H9 (cell line): ENCODE results near the gene DACT2. TPM values are rescaled to one million over a fixed set of nuclear protein-coding genes. Genes with fewer than 3 reads are reported as not detected.

Source experiments
- DNase-seq: peaks from one replicate; pipeline ENCODE4 v3.0.0-alpha.2; 2017
- H2AFZ ChIP-seq: one replicate; pipeline ENCODE4 v1.6.1; 2013; ENCODE audit warnings: mild to moderate bottlenecking, low read length, control low read depth, moderate library complexity
- H2AK5ac ChIP-seq: 2 replicates; pipeline ENCODE4 v1.6.1; 2013; ENCODE audit warnings: low read length, control low read depth, mixed read lengths; ENCODE audit not compliant: insufficient read length
- H2BK120ac ChIP-seq: one replicate; pipeline ENCODE4 v1.6.1; 2013; ENCODE audit warnings: low read depth, mild to moderate bottlenecking, low read length, control low read depth, inconsistent platforms; ENCODE audit not compliant: poor library complexity, severe bottlenecking
- H2BK12ac ChIP-seq: 2 replicates; pipeline ENCODE4 v1.6.1; 2013; ENCODE audit warnings: low read length, control low read depth, mixed read lengths, low read depth; ENCODE audit not compliant: insufficient read length
- H2BK15ac ChIP-seq: 2 replicates; pipeline ENCODE4 v1.6.1; 2013; ENCODE audit warnings: low read depth, low read length, control low read depth
- H2BK20ac ChIP-seq: one replicate; pipeline ENCODE4 v1.6.1; 2013; ENCODE audit warnings: low read depth, mild to moderate bottlenecking, low read length, control low read depth, inconsistent platforms; ENCODE audit not compliant: poor library complexity, severe bottlenecking
- H2BK5ac ChIP-seq: 2 replicates; pipeline ENCODE4 v1.6.1; 2013; ENCODE audit warnings: low read length, control low read depth, mixed read lengths; ENCODE audit not compliant: insufficient read length
- H3K14ac ChIP-seq: 2 replicates; pipeline ENCODE4 v1.6.1; 2013; ENCODE audit warnings: low read length, control low read depth; ENCODE audit not compliant: insufficient read depth
- H3K18ac ChIP-seq: 2 replicates; pipeline ENCODE4 v1.6.1; 2013; ENCODE audit warnings: low read depth, mild to moderate bottlenecking, mixed read lengths, low read length, control low read depth; ENCODE audit not compliant: insufficient read length
- H3K23ac ChIP-seq: 2 replicates; pipeline ENCODE4 v1.6.1; 2013; ENCODE audit warnings: low read length, control low read depth, mixed read lengths, low read depth; ENCODE audit not compliant: insufficient read length
- H3K23me2 ChIP-seq: 2 replicates; pipeline ENCODE4 v1.6.1; 2013; ENCODE audit warnings: low read depth, mild to moderate bottlenecking, mixed read lengths, low read length, control low read depth; ENCODE audit not compliant: insufficient read length, poor library complexity, severe bottlenecking
- H3K27ac ChIP-seq: 2 replicates; pipeline ENCODE4 v1.5.1; 2013; ENCODE audit warnings: low read length, control low read depth, mixed read lengths, low read depth; ENCODE audit not compliant: insufficient read length
- H3K27me3 ChIP-seq: 2 replicates; pipeline ENCODE4 v1.6.1; 2013; ENCODE audit warnings: low read length, control low read depth, inconsistent platforms; ENCODE audit not compliant: insufficient read depth
- H3K4ac ChIP-seq: 2 replicates; pipeline ENCODE4 v1.6.1; 2013; ENCODE audit warnings: low read depth, mild to moderate bottlenecking, control low read depth, inconsistent platforms, low read length, moderate library complexity
- H3K4me1 ChIP-seq: 2 replicates; pipeline ENCODE4 v1.6.1; 2013; ENCODE audit warnings: low read length, control low read depth, inconsistent platforms; ENCODE audit not compliant: insufficient read depth
- H3K4me2 ChIP-seq: 2 replicates; pipeline ENCODE4 v1.6.1; 2013; ENCODE audit warnings: low read length, control low read depth, mixed read lengths; ENCODE audit not compliant: insufficient read length, insufficient read depth
- H3K56ac ChIP-seq: 2 replicates; pipeline ENCODE4 v1.6.1; 2013; ENCODE audit warnings: low read depth, mild to moderate bottlenecking, mixed read lengths, low read length, control low read depth; ENCODE audit not compliant: insufficient read length
- H3K79me1 ChIP-seq: 2 replicates; pipeline ENCODE4 v1.6.1; 2013; ENCODE audit warnings: low read depth, mild to moderate bottlenecking, moderate library complexity, low read length, control low read depth, inconsistent platforms; ENCODE audit not compliant: insufficient read depth, poor library complexity, severe bottlenecking
- H3K79me2 ChIP-seq: 2 replicates; pipeline ENCODE4 v1.6.1; 2013; ENCODE audit warnings: low read length, control low read depth, inconsistent platforms; ENCODE audit not compliant: insufficient read depth
- H3K9ac ChIP-seq: 2 replicates; pipeline ENCODE4 v1.6.1; 2013; ENCODE audit warnings: low read length, control low read depth, mixed read lengths; ENCODE audit not compliant: insufficient read length; ENCODE audit errors: extremely low read depth
- H3K9me3 ChIP-seq: one replicate; pipeline ENCODE4 v1.6.1; 2013; ENCODE audit warnings: low read depth, low read length, inconsistent platforms; ENCODE audit not compliant: control insufficient read depth
- H3T11ph ChIP-seq: one replicate; pipeline ENCODE4 v1.6.1; 2013; ENCODE audit warnings: mild to moderate bottlenecking, low read length, control low read depth, inconsistent platforms
- H4K20me1 ChIP-seq: one replicate; pipeline ENCODE4 v1.6.1; 2013; ENCODE audit not compliant: control insufficient read depth, insufficient read length, insufficient read depth
- H4K5ac ChIP-seq: 2 replicates; pipeline ENCODE4 v1.6.1; 2013; ENCODE audit warnings: low read depth, mild to moderate bottlenecking, mixed read lengths, low read length, control low read depth; ENCODE audit not compliant: insufficient read length
- H4K8ac ChIP-seq: replicated peaks from 2 replicates; pipeline ENCODE4 v1.6.1; 2013; ENCODE audit warnings: low read length, control low read depth, mixed read lengths, low read depth; ENCODE audit not compliant: insufficient read length
- H4K91ac ChIP-seq: 2 replicates; pipeline ENCODE4 v1.6.1; 2013; ENCODE audit warnings: low read depth, mild to moderate bottlenecking, moderate library complexity, mixed read lengths, low read length, control low read depth; ENCODE audit not compliant: insufficient read length
- H3K27ac Mint-ChIP-seq, 3 experiments: 2 replicates in 2 of 3; 3 replicates in 1 of 3; pipeline ENCODE4 v1.8.0; 2020 to 2021; ENCODE audit warnings: mixed read lengths in 3 of 3, mild to moderate bottlenecking in 1 of 3, moderate library complexity in 1 of 3
- H3K27me3 Mint-ChIP-seq: 2 replicates; pipeline ENCODE4 v1.8.0; 2021; ENCODE audit warnings: low read depth, mild to moderate bottlenecking, moderate library complexity, mixed read lengths
- H3K36me3 Mint-ChIP-seq, 3 experiments: 2 replicates in 2 of 3; 3 replicates in 1 of 3; pipeline ENCODE4 v1.8.0; 2020 to 2021; ENCODE audit warnings: low read depth in 3 of 3, mixed read lengths in 3 of 3; ENCODE audit not compliant: insufficient read depth in 1 of 3
- H3K4me1 Mint-ChIP-seq, 2 experiments: 2 replicates each; pipeline ENCODE4 v1.8.0; 2020; ENCODE audit warnings: mixed read lengths in 2 of 2
- H3K4me3 Mint-ChIP-seq, 2 experiments: 2 replicates in 1 of 2; 3 replicates in 1 of 2; pipeline ENCODE4 v1.8.0; 2020 to 2021; ENCODE audit warnings: mild to moderate bottlenecking in 2 of 2, mixed read lengths in 2 of 2, moderate library complexity in 1 of 2
- H3K9me3 Mint-ChIP-seq, 2 experiments: 2 replicates in 1 of 2; 3 replicates in 1 of 2; pipeline ENCODE4 v1.8.0; 2020; ENCODE audit warnings: mild to moderate bottlenecking in 2 of 2, mixed read lengths in 2 of 2, moderate library complexity in 1 of 2
- WGBS: extraction: QIAGEN DNeasy Blood & Tissue Kit; methylation state at CpG from one replicate; pipeline ENCODE4 v1.1.7; 2013; ENCODE audit warnings: missing lambda C conversion rate, low lambda C conversion rate, mixed read lengths; ENCODE audit not compliant: insufficient read length; ENCODE audit errors: extremely low coverage; 5-methylcytosine and 5-hydroxymethylcytosine counted together
- total RNA-seq: library from RNA; stranded (reverse); gene quantifications from 2 replicates; pipeline ENCODE4 v1.2.1, GENCODE V29; 2021
- TF ChIP-seq, protein P1 (sequence below): fragments of 200-600 bp; sonication (generic); conservative IDR thresholded peaks from 3 replicates; pipeline ENCODE4 v1.8.0; 2021; ENCODE audit warnings: antibody characterized with exemption, mild to moderate bottlenecking

Gene DACT2
- total RNA-seq, 1 experiment from 2014 or later, result 1.8 TPM

DNA sequence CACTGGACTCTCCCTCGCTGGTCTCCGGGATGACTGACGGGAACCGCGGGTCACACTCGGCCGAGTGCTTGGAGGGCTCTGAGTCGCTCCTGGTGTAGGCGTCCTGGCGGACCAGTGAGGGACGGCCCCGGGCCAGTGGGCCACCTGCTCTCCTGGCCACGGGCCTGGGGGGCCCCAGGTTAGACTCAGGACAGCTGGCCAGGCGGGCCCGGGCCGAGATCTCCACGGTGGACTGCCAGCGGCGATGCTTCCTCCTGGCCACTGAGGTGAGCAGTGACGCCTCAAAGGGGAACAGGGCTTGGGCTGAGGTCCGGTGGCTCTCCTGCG, 11.9 kb downstream of the DACT2 start:
- Histone ChIP-seq H2BK120ac (no peak overlapping the region), H3K79me2 (no peaks in the 10 kb centered on the region), H2BK12ac (no peak overlapping the region), H3K4ac (no peak overlapping the region), H3K4me1 (peaks cover 3% of the 10 kb centered on the region; the same call in 1 of the 2 replicates), H4K5ac (no peak overlapping the region), H3K23me2 (no peaks in the 10 kb centered on the region), H3K4me2 (no peak overlapping the region), H3K14ac (no peak overlapping the region), H2BK5ac (no peak overlapping the region), H4K91ac (no peak overlapping the region), H3K27ac (no peak overlapping the region), H3T11ph (no peak overlapping the region), H4K8ac (no peak overlapping the region), H2AFZ (no peak overlapping the region), H3K27me3 (no peaks in the 10 kb centered on the region), H4K20me1 (no peaks in the 10 kb centered on the region), H2BK15ac (no peak overlapping the region), H3K9ac (no peak overlapping the region), H3K9me3 (no peaks in the 10 kb centered on the region), H3K79me1 (no peaks in the 10 kb centered on the region), H3K18ac (no peak overlapping the region), H2AK5ac (no peak overlapping the region), H3K56ac (no peak overlapping the region), H2BK20ac (no peak overlapping the region), H3K23ac (no peak overlapping the region)
- peaks cover 33% of the 10 kb centered on the region for H3K27me3 Mint-ChIP-seq
- peaks cover 0 to 11% (median 11%) of the 10 kb centered on the region in 3 experiments; a peak in 6 of 7 replicates for H3K36me3 Mint-ChIP-seq
- no peak overlapping the region for H3K4me3 Mint-ChIP-seq
- no peak overlapping the region for H3K27ac Mint-ChIP-seq
- no peaks in the 10 kb centered on the region for H3K9me3 Mint-ChIP-seq
- no peak for DNase-seq
- peaks cover 21 to 28% of the 10 kb centered on the region in 2 experiments for H3K4me1 Mint-ChIP-seq
- TF ChIP-seq, protein P1, sequence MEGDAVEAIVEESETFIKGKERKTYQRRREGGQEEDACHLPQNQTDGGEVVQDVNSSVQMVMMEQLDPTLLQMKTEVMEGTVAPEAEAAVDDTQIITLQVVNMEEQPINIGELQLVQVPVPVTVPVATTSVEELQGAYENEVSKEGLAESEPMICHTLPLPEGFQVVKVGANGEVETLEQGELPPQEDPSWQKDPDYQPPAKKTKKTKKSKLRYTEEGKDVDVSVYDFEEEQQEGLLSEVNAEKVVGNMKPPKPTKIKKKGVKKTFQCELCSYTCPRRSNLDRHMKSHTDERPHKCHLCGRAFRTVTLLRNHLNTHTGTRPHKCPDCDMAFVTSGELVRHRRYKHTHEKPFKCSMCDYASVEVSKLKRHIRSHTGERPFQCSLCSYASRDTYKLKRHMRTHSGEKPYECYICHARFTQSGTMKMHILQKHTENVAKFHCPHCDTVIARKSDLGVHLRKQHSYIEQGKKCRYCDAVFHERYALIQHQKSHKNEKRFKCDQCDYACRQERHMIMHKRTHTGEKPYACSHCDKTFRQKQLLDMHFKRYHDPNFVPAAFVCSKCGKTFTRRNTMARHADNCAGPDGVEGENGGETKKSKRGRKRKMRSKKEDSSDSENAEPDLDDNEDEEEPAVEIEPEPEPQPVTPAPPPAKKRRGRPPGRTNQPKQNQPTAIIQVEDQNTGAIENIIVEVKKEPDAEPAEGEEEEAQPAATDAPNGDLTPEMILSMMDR, result no peak
- WGBS, result no CpG with 5 or more reads among the region's 22 CpGs
